GM23248 (cell line): Measurements from ENCODE around the gene ASB2. TPM values are rescaled to one million over a fixed set of nuclear protein-coding genes. Genes with fewer than 3 reads are reported as not detected.
A peak's percentile ranks its signal among the peaks of the same experiment; 100 is the strongest.

Experiments
- DNase-seq: peaks from one replicate; pipeline ENCODE4 v3.0.0-alpha.2; 2015
- H2AFZ ChIP-seq: fragments of 200-600 bp; sonication (generic); 2 replicates; pipeline ENCODE4 v1.6.1; 2016; ENCODE audit warnings: antibody characterized with exemption
- H3F3A ChIP-seq: fragments of 200-600 bp; sonication (generic); 2 replicates; pipeline ENCODE4 v1.6.1; 2016; ENCODE audit warnings: mild to moderate bottlenecking, antibody characterized with exemption, mixed run types; ENCODE audit not compliant: insufficient read depth
- H3K27ac ChIP-seq: fragments of 200-600 bp; sonication (generic); 2 replicates; pipeline ENCODE4 v1.5.1; 2016; ENCODE audit warnings: mild to moderate bottlenecking
- H3K27me3 ChIP-seq: fragments of 200-600 bp; sonication (generic); replicated peaks from 2 replicates; pipeline ENCODE4 v1.6.1; 2016; ENCODE audit warnings: mild to moderate bottlenecking; ENCODE audit not compliant: insufficient read depth
- H3K36me3 ChIP-seq: fragments of 200-600 bp; sonication (generic); 2 replicates; pipeline ENCODE4 v1.6.1; 2016; ENCODE audit warnings: low read depth, mild to moderate bottlenecking
- H3K4me1 ChIP-seq: fragments of 200-600 bp; sonication (generic); 2 replicates; pipeline ENCODE4 v1.6.1; 2016; ENCODE audit warnings: mild to moderate bottlenecking; ENCODE audit not compliant: insufficient read depth
- H3K4me2 ChIP-seq: fragments of 200-600 bp; sonication (generic); one replicate; pipeline ENCODE4 v1.6.1; 2016; ENCODE audit warnings: mild to moderate bottlenecking; ENCODE audit not compliant: unreplicated experiment
- H3K4me3 ChIP-seq: fragments of 200-600 bp; sonication (generic); 2 replicates; pipeline ENCODE4 v1.5.1; 2016; ENCODE audit warnings: mild to moderate bottlenecking
- H3K79me2 ChIP-seq: fragments of 200-600 bp; sonication (generic); 2 replicates; pipeline ENCODE4 v1.6.1; 2016; ENCODE audit warnings: mild to moderate bottlenecking; ENCODE audit not compliant: insufficient read depth
- H3K9ac ChIP-seq: fragments of 200-600 bp; sonication (generic); 2 replicates; pipeline ENCODE4 v1.6.1; 2016; ENCODE audit warnings: mild to moderate bottlenecking
- H3K9me2 ChIP-seq: fragments of 200-600 bp; sonication (generic); 2 replicates; pipeline ENCODE4 v1.6.1; 2016; ENCODE audit warnings: mixed run types, mild to moderate bottlenecking, moderate library complexity; ENCODE audit not compliant: insufficient read depth
- H3K9me3 ChIP-seq: fragments of 200-600 bp; sonication (generic); one replicate; pipeline ENCODE4 v1.6.1; 2017; ENCODE audit warnings: low read depth
- H4K20me1 ChIP-seq: fragments of 200-600 bp; sonication (generic); 2 replicates; pipeline ENCODE4 v1.6.0; 2016; ENCODE audit not compliant: insufficient read depth
- EZH2 ChIP-seq: fragments of 200-600 bp; sonication (generic); IDR thresholded peaks from 2 replicates; pipeline ENCODE4 v1.6.1; 2018; ENCODE audit warnings: antibody characterized with exemption, mild to moderate bottlenecking; ENCODE audit not compliant: insufficient read depth, poor library complexity, severe bottlenecking
- EZH2phosphoT487 ChIP-seq: fragments of 200-600 bp; sonication (generic); IDR thresholded peaks from 2 replicates; pipeline ENCODE4 v1.6.1; 2018; ENCODE audit warnings: antibody characterized with exemption, moderate library complexity, mild to moderate bottlenecking, low read depth; ENCODE audit not compliant: insufficient read depth
- WGBS, 2 experiments: methylation state at CpG; one replicate each; pipeline ENCODE4 v1.1.6; 2015 to 2017; ENCODE audit warnings: low lambda C conversion rate in 2 of 2, low coverage in 1 of 2; ENCODE audit errors: missing lambda C conversion rate in 2 of 2; 5-methylcytosine and 5-hydroxymethylcytosine counted together
- in situ Hi-C: fragments of 300-500 bp; cut with MboI; formaldehyde crosslinking; loops from 2 replicates; pipeline ENCODE4 v1.15.0; 2020
- polyA plus RNA-seq: library from polyadenylated mRNA; unstranded; fragments of >200 nt; fragmentation: Nextera tagmentation; extraction: Ambion mirVana; gene quantifications from 2 replicates; pipeline ENCODE4 v1.2.1, GENCODE V29; 2016
- total RNA-seq: library from RNA; depleted of rRNA; stranded (reverse); fragments of >200 nt; shearing (Covaris generic); gene quantifications from 2 replicates; pipeline ENCODE4 v1.2.3, GENCODE V29; 2014

The ASB2 gene
- total and polyA plus RNA-seq, 2 experiments from 2014 or later, result 0.06 TPM; not detected in 1

- H2AFZ ChIP-seq, result no peak overlapping the region
- H3K4me1 ChIP-seq, result no peaks in the 10 kb centered on the region
- H3F3A ChIP-seq, result 0 out of 2 replicates have a peak, but pooled peaks cover 4% of the 10 kb centered on the region
- no peak overlapping the region for H3K9ac ChIP-seq
- TF ChIP-seq EZH2, result no peak
- no peak for TF ChIP-seq EZH2phosphoT487
- no peak overlapping the region for H3K27ac ChIP-seq
- in situ Hi-C loops, result no loop called here
- H3K36me3 ChIP-seq, result no peaks in the 10 kb centered on the region
- H3K9me3 ChIP-seq, result no peaks in the 10 kb centered on the region
- WGBS, 2 experiments, result 82 to 83% methylated on average over 13 of the region's 13 CpGs
- no peak overlapping the region for H3K4me3 ChIP-seq
- H3K9me2 ChIP-seq, result no peaks in the 10 kb centered on the region
- no peaks in the 10 kb centered on the region for H4K20me1 ChIP-seq
- no peaks in the 10 kb centered on the region for H3K79me2 ChIP-seq
- H3K4me2 ChIP-seq, result no peak overlapping the region
- 0 out of 2 replicates have a peak, but pooled peaks cover 2% of the 10 kb centered on the region for H3K27me3 ChIP-seq
- DNase-seq, result no peak
Measured at GRCh38 chr14:93949511-93950075, 26.8 kb downstream of the ASB2 start.

GRCh38 chr14:93947282-93947681 is 29.1 kb downstream of the ASB2 start:
- no peaks in the 10 kb centered on the region for H3K9me3 ChIP-seq
- no peak overlapping the region for H3K4me2 ChIP-seq
- H3K27ac ChIP-seq, result no peak overlapping the region
- no peak for TF ChIP-seq EZH2phosphoT487
- TF ChIP-seq EZH2, result no peak
- no peaks in the 10 kb centered on the region for H3K79me2 ChIP-seq
- no peak overlapping the region for H3K9ac ChIP-seq
- no peaks in the 10 kb centered on the region for H4K20me1 ChIP-seq
- no peak overlapping the region for H2AFZ ChIP-seq
- WGBS, 2 experiments, result 64 to 77% methylated on average over 19 of the region's 19 CpGs
- H3F3A ChIP-seq, result 0 out of 2 replicates have a peak, but pooled peaks cover 4% of the 10 kb centered on the region
- no peak for DNase-seq
- no peaks in the 10 kb centered on the region for H3K4me1 ChIP-seq
- no peaks in the 10 kb centered on the region for H3K9me2 ChIP-seq
- no peaks in the 10 kb centered on the region for H3K36me3 ChIP-seq
- H3K4me3 ChIP-seq, result no peak overlapping the region
- H3K27me3 ChIP-seq, result 0 out of 2 replicates have a peak, but pooled peaks cover 3% of the 10 kb centered on the region
- in situ Hi-C loops, result no loop called here

- H3K27ac ChIP-seq, result no peak overlapping the region
- no peak for DNase-seq
- WGBS, 2 experiments, result 75 to 77% methylated on average over 7 of the region's 7 CpGs
- 0 out of 2 replicates have a peak, but pooled peaks cover 4% of the 10 kb centered on the region for H3F3A ChIP-seq
- H3K27me3 ChIP-seq, result 0 out of 2 replicates have a peak, but pooled peaks cover 3% of the 10 kb centered on the region
- no peak overlapping the region for H2AFZ ChIP-seq
- in situ Hi-C loops, result no loop called here
- no peaks in the 10 kb centered on the region for H3K9me2 ChIP-seq
- H3K9ac ChIP-seq, result no peak overlapping the region
- no peaks in the 10 kb centered on the region for H3K79me2 ChIP-seq
- no peaks in the 10 kb centered on the region for H3K4me1 ChIP-seq
- no peaks in the 10 kb centered on the region for H4K20me1 ChIP-seq
- TF ChIP-seq EZH2, result no peak
- no peak for TF ChIP-seq EZH2phosphoT487
- H3K4me2 ChIP-seq, result no peak overlapping the region
- H3K36me3 ChIP-seq, result no peaks in the 10 kb centered on the region
- H3K9me3 ChIP-seq, result no peaks in the 10 kb centered on the region
- H3K4me3 ChIP-seq, result no peak overlapping the region
Measured at GRCh38 chr14:93946541-93947090, 29.8 kb downstream of the ASB2 start.

- Histone ChIP-seq H3K9ac (no peak overlapping the region), H3K79me2 (no peaks in the 10 kb centered on the region), H3K9me3 (no peaks in the 10 kb centered on the region), H4K20me1 (no peaks in the 10 kb centered on the region), H3K36me3 (no peaks in the 10 kb centered on the region), H3K27ac (no peak overlapping the region), H3K27me3 (0 out of 2 replicates have a peak, but pooled peaks cover 3% of the 10 kb centered on the region), H3K9me2 (no peaks in the 10 kb centered on the region), H3K4me1 (no peaks in the 10 kb centered on the region), H3K4me3 (no peak overlapping the region), H3K4me2 (no peak overlapping the region), H2AFZ (no peak overlapping the region), H3F3A (0 out of 2 replicates have a peak, but pooled peaks cover 4% of the 10 kb centered on the region)
- TF ChIP-seq EZH2phosphoT487 (no peak), EZH2 (no peak)
- peak; percentile 24 for DNase-seq
- in situ Hi-C loops, result no loop called here
- WGBS, 2 experiments, result 37 to 50% methylated on average over 6 of the region's 6 CpGs
Measured at GRCh38 chr14:93946104-93946503, 30.3 kb downstream of the ASB2 start.
